Ectodermal cell (in vitro differentiated cells): ENCODE results near the gene CLIC1.

Experiments
- H3K27ac ChIP-seq: 2 replicates; pipeline ENCODE4 v1.7.0; 2013; ENCODE audit warnings: mild to moderate bottlenecking, low read depth, low read length; ENCODE audit not compliant: insufficient read depth, poor library complexity, severe bottlenecking
- H3K27me3 ChIP-seq: 2 replicates; pipeline ENCODE4 v1.7.0; 2013; ENCODE audit warnings: mild to moderate bottlenecking, low read length; ENCODE audit not compliant: insufficient read depth, control insufficient read depth, poor library complexity, severe bottlenecking
- H3K36me3 ChIP-seq: one replicate; pipeline ENCODE4 v1.7.0; 2013; ENCODE audit warnings: low read length; ENCODE audit not compliant: control insufficient read depth, insufficient read depth
- H3K4me1 ChIP-seq: one replicate; pipeline ENCODE4 v1.7.0; 2013; ENCODE audit warnings: low read length; ENCODE audit not compliant: control insufficient read depth, insufficient read depth
- H3K4me3 ChIP-seq: 2 replicates; pipeline ENCODE4 v1.7.0; 2013; ENCODE audit warnings: low read depth, low read length, control low read depth; ENCODE audit not compliant: insufficient read depth
- H3K9me3 ChIP-seq: 2 replicates; pipeline ENCODE4 v1.7.0; 2013; ENCODE audit warnings: mild to moderate bottlenecking, low read length, moderate library complexity; ENCODE audit not compliant: control insufficient read depth
- WGBS, 2 experiments: methylation state at CpG; one replicate each; pipeline ENCODE4 v1.1.7; 2013; ENCODE audit warnings: missing lambda C conversion rate in 2 of 2; 5-methylcytosine and 5-hydroxymethylcytosine counted together

Gene CLIC1

GRCh38 chr6:31768363-31769257 lies 32.3 kb upstream of the CLIC1 start:
- no peaks in the 10 kb centered on the region for H3K9me3 ChIP-seq
- H3K27ac ChIP-seq = no peak overlapping the region
- 92 to 93% methylated on average over 18 of the region's 18 CpGs for WGBS, 2 experiments
- H3K4me3 ChIP-seq = no peak overlapping the region
- peaks cover 13% of the 10 kb centered on the region for H3K4me1 ChIP-seq
- H3K27me3 ChIP-seq = no peaks in the 10 kb centered on the region
- H3K36me3 ChIP-seq = no peaks in the 10 kb centered on the region

- Histone ChIP-seq H3K4me1 (peaks cover 22% of the 10 kb centered on the region), H3K36me3 (no peaks in the 10 kb centered on the region), H3K27ac (no peak overlapping the region), H3K4me3 (no peak overlapping the region), H3K27me3 (no peaks in the 10 kb centered on the region), H3K9me3 (no peaks in the 10 kb centered on the region)
- 89 to 92% methylated on average over 6 of the region's 6 CpGs for WGBS, 2 experiments
Measured at GRCh38 chr6:31767096-31767645, 30.8 kb upstream of the CLIC1 start.

- WGBS, 2 experiments = 75% methylated on average over 42 of the region's 42 CpGs
- Histone ChIP-seq H3K4me3 (no peak overlapping the region), H3K27ac (no peak overlapping the region)
Measured at GRCh38 chr6:31765910-31766794, 29.8 kb upstream of the CLIC1 start.

GRCh38 chr6:31765559-31765909 lies 29.2 kb upstream of the CLIC1 start:
- WGBS, 2 experiments = 91 to 94% methylated on average over 9 of the region's 9 CpGs
- Histone ChIP-seq H3K4me1 (peaks cover 22% of the 10 kb centered on the region), H3K4me3 (no peak overlapping the region), H3K9me3 (no peaks in the 10 kb centered on the region), H3K36me3 (no peaks in the 10 kb centered on the region), H3K27ac (no peak overlapping the region), H3K27me3 (no peaks in the 10 kb centered on the region)

More at GRCh38 chr6:31765910-31766794, 29.8 kb upstream of the CLIC1 start:
- Histone ChIP-seq H3K36me3 (no peaks in the 10 kb centered on the region), H3K4me1 (peaks cover 22% of the 10 kb centered on the region), H3K9me3 (no peaks in the 10 kb centered on the region), H3K27me3 (no peaks in the 10 kb centered on the region)

DNA sequence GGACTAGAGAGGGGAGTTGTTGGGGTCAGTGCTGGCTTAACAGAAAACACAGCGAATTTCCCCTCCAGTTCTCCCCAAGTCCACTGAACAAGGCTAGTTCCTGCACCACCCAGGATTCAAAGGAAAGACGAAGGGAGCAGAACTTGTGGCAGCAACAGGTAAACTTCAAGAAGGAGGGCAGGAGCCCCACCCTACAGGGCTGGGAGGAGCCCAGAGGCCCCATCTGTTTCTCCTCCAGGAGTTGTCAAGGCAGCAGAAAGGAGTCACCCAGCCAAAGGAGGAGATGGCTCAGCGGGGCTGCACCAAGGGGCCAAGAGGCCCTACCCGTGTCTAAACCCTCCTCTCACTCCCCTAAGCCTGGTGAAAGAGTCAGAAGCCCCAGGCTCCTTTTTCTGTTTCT lies 27.9 kb upstream of the CLIC1 start:
- Histone ChIP-seq H3K36me3 (peaks cover 5% of the 10 kb centered on the region), H3K4me3 (no peak overlapping the region), H3K27ac (peak overlapping the region; percentile 22), H3K27me3 (no peaks in the 10 kb centered on the region), H3K9me3 (no peaks in the 10 kb centered on the region), H3K4me1 (peaks cover 22% of the 10 kb centered on the region)
- WGBS, 2 experiments = 80 to 82% methylated on average over 4 of the region's 4 CpGs

DNA sequence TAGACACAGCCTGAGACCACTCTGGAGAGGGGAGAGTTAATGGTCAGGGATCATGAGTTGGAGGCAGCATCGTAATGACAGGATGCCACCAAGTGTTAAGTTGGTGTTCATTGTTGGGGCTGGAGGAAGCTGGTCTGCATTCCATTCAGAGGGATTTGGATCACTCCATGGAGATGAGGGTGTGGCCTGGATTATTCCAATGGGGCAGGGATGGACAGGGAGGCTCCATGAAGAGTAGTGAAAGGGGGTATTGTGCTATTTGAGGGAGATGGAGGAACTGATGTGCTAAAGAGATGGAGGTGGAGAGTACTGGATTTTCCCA lies 27.2 kb upstream of the CLIC1 start:
- peaks cover 5% of the 10 kb centered on the region for H3K36me3 ChIP-seq
- H3K4me1 ChIP-seq = peaks cover 22% of the 10 kb centered on the region
- peak overlapping the region; percentile 87 for H3K27ac ChIP-seq
- no peak overlapping the region for H3K4me3 ChIP-seq
- H3K9me3 ChIP-seq = no peaks in the 10 kb centered on the region
- WGBS, 2 experiments = 2 to 6% methylated on average over 1 of the region's 1 CpG
- H3K27me3 ChIP-seq = no peaks in the 10 kb centered on the region

GRCh38 chr6:31762878-31763618 lies 26.7 kb upstream of the CLIC1 start:
- no peak overlapping the region for H3K4me3 ChIP-seq
- H3K36me3 ChIP-seq = peaks cover 5% of the 10 kb centered on the region
- H3K27ac ChIP-seq = peak overlapping the region; percentile 87
- no peaks in the 10 kb centered on the region for H3K9me3 ChIP-seq
- peaks cover 22% of the 10 kb centered on the region for H3K4me1 ChIP-seq
- 83 to 85% methylated on average over 8 of the region's 8 CpGs for WGBS, 2 experiments
- H3K27me3 ChIP-seq = no peaks in the 10 kb centered on the region

DNA sequence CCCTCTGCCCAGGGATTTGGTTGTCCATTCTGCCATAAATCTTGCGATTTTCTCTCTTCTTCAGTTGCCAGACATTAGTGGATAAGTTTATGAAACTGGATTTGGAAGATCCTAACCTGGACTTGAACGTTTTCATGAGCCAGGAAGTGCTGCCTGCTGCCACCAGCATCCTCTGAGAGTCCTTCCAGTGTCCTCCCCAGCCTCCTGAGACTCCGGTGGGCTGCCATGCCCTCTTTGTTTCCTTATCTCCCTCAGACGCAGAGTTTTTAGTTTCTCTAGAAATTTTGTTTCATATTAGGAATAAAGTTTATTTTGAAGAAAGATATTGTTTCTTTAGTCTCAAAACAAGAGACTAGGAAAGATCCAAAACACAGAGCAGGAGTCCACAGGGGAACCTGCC lies 26.0 kb upstream of the CLIC1 start, which contains the start of gene SAPCD1:
Gene SAPCD1, plus strand, starts transcription at position 301 of the 400 bp plus-strand sequence. CDS start 399 bp downstream, outside the sequence.
- peaks cover 5% of the 10 kb centered on the region for H3K36me3 ChIP-seq
- no peak within 1 kb of the TSS for H3K4me3 ChIP-seq
- WGBS, 2 experiments = 88 to 93% methylated on average over 3 to 4 of the region's 4 CpGs
- H3K9me3 ChIP-seq = no peaks in the 10 kb centered on the region
- H3K27me3 ChIP-seq = no peaks in the 10 kb centered on the region
- peak within 1 kb of the TSS; percentile 87 for H3K27ac ChIP-seq
- H3K4me1 ChIP-seq = peaks cover 22% of the 10 kb centered on the region

DNA sequence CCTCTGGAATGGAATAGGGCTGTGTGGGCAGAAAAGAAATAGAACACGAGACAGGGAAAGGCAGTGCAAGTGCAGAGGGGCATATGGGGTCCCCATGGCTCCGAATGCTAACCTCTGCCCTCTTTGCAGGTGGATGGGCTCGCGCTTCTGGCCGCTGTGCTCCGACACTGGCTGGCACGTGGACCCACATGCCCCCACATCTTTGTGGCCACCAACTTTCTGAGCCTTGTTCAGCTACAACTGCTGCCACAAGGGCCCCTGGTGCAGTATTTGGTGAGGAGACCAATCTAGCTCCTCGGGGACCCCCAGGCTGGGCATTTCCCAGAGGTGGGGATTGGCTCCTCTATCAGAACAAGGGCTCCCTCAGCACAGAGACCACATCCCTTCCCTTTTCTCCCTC lies 25.0 kb upstream of the CLIC1 start:
- WGBS, 2 experiments = 96% methylated on average over 8 of the region's 8 CpGs
- peaks cover 5% of the 10 kb centered on the region for H3K36me3 ChIP-seq

More for the DNA sequence above, 25.0 kb upstream of the CLIC1 start:
- H3K27me3 ChIP-seq = no peaks in the 10 kb centered on the region
- peaks cover 22% of the 10 kb centered on the region for H3K4me1 ChIP-seq
- no peaks in the 10 kb centered on the region for H3K9me3 ChIP-seq
- no peak overlapping the region for H3K4me3 ChIP-seq
- no peak overlapping the region for H3K27ac ChIP-seq
